ENCODE results near the gene LSM3.
A peak's percentile ranks its signal among the peaks of the same experiment; 100 is the strongest.

The LSM3 gene

DNA sequence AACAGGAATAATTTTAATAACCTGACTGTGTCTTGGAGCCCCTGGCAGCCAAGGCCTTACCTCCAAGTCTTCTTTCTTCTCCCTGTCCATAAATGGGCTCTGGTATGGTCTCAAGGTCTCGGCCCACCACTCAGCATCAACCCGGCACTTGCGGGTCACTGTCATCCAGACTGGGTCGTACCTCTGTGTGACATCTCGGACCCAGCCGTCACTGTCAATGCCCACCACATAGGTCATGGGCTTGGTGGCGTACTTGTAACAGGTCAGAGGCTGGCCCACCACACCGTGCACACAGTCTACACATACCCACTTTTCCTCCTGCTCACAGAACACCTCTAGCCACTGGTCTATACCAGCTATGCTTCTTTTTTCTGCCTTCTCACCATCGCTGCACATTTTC lies 20.7 kb upstream of the LSM3 start:
- DNase-seq (ENCODE audit: low spot score) = no peak

DNA sequence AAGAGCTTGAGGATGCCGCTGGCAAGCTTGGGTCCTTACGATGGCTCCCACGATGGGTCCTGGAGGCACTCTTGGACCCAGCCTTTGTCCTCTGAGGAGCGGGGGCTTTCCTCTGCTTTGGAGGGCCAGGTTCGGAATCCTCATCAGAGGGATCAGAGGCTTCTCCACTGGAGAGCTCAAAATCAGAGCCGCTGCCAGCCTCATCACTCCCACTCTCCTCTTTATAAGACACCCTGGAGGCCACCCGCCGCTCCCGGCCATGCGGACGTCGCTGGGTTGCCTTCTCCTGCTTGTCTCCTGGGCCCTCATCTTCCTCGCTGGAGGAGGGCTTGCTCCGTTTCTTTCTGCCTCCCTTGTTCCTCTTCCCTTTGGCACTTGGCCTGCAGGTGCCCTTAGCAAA lies 20.2 kb upstream of the LSM3 start:
- no peak for DNase-seq (ENCODE audit: low spot score)

DNA sequence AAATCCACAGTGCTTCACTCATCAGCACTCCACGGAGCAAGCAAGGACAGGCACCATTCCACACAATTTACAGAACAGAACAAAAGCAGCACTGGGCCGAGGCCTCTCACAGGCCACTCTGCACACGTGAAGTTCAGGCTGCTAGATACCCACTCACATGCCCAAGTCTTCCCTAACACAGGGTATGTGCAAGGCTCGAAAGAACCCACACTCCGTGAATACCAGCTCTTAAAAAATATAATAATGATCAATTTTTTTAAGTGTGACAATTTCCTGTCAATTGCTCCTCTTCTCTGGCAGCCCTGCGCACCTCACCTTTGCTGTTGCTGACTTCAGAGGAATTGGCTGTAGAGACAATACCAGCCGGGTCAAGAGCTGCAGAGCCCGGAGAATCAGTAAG lies 19.2 kb upstream of the LSM3 start:
- DNase-seq (ENCODE audit: low spot score) = no peak

DNA sequence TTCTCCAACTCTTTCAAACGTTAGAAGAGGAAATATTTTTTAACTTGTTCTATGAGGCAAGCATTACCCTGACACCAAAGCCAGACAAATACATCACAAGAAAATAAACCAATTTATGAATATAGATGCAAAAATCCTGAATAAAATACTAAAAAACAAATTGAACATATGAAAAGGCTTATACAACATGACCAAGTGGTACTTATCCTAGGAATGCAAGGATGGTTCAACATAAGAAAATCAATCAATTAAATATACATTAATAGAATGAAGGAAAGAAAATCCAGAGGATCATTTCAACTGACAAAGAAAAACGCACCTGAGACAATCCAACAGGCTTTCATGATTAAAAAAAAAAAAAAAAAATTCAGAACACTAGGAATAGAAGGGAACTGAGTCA lies 17.3 kb upstream of the LSM3 start:
- no peak for DNase-seq (ENCODE audit: low spot score)

DNA sequence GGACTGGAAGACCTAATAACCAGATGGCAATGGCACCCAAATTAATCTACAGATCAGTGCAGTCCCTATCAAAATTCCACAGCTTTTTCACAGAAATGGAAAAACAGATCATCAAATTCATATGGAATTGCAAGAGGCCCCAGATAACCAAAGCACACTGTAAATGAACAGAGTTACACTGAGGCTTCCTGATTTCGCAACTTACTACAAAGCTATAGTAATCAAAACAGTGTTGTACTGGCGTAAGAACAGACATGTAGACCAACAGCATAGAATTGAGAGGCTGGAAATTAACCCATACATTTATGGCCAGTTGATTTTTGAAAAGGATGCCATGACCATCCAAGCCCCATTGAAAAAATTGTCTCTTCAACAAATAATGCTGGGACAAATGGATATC lies 16.4 kb upstream of the LSM3 start:
- no peak for DNase-seq (ENCODE audit: low spot score)

DNA sequence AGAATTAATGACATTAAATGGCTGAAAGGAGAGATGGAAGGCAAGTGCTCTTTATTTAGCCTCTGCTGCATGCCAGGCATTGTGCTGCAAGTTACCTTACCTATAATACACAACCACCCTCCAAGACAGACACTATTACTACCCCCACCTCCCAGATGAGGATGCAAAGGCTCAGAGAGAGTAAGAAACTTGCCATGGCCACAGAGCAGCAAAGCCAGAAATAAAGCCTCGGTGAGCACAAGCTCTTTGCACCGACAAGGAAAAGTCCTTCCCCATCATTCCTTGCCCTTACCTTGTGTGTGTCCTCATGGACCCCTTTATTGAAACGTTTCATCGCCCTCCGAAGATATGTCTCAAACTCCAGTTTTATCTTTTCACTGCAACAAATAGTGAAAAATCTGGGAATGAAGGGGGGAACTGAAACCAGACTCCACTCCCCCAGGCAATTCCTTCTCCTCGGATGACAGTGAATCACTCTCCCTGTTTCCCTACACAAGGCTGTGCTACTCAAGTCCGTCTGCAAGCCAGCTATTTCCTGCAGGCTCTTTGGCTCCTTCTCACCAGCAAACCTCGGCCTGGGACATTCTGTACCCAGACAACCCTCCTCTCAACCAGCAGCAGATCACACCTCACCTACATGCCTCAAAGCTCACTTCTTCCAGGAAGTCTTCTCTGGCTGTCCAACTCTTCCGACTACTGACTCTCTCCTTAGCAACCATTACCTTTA lies 11.6 kb upstream of the LSM3 start:
- DNase-seq (ENCODE audit: low spot score) = no peak

DNA sequence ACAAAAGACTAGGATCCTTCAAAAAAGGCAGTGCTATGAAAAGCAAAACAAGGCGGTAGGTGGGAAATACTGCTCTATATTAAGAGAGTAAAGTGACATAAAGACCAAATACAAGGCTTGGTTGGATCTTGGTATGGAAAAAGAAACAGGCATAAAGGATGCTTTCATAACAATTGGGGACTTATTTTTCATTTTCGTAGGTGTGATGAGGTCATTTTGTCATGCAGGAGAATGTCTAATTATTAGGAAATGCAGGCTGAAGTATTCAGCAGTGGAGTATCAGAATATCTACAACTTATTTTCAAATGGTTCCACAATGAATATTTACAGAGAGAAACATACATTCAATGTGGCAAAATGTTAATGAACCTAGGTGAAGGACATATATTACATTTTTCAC lies 9.2 kb upstream of the LSM3 start:
- no peak for DNase-seq (ENCODE audit: low spot score)

DNA sequence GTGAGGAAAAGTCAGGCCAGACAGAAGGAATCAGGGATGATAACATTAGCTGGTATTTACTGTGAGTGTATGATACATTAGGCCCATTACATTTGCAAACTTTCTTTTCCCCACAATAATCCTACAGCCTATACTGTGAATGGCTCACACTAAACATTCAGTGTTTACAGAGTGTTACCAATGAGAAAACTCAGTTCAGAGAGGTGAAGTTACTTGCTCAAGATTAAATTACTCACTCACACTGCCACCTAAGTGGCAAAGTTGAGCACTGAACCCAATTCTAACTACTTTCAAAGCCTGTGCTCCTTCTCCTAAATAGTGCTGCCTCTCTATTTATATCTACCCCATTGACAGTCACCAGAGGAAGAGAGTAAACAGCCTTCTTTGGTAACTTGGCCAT lies 8.7 kb upstream of the LSM3 start:
- no peak for DNase-seq (ENCODE audit: low spot score)

DNA sequence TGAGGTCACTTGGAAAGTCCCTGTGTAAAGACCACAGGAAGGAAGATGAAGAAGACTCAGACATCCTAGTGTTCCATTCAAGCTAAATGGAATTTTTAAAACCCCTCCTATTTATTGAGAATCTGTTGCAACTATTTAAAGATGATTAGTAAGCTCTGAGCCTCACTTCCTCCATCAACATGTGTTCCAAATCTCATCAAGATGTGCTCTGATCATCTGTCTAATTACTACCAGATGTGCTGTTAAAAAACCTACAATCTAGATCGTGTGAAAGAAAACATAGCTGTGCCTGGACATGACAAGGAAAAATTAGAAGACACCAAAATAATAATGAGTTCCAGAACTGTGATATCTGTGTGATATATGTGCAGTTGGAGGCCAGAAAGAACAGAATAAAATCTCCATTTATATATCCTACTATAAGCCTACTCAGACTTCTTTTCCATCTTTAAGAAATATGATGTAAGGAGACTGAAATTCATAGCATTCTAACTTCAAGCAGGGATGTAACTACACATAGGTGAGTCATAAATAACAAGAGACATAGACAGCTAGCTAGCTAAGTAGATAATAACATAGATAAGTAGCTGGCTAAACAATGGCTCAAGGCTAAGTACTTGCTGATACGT lies 8.0 kb upstream of the LSM3 start:
- peak; percentile 60 for DNase-seq (ENCODE audit: low spot score)

DNA sequence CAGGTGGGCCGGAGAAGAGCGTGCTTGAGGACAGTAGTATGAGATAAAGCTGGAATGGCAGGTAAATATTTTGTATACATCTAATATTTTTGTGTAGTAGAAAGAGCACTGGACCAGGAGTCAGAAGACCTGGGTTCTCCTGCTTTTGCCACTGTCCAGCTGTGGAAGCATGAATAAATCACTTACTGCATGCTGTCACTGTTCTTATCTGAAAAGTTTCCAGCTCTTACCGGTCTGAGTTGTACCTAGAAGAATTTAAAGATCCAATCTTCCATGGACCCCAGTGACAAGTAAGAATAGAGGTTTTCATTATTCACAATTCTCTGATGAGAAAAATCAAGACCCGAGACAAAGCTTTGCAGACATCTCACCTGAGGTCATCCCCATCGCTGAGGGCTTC lies 6.1 kb upstream of the LSM3 start:
- no peak for DNase-seq (ENCODE audit: low spot score)

DNA sequence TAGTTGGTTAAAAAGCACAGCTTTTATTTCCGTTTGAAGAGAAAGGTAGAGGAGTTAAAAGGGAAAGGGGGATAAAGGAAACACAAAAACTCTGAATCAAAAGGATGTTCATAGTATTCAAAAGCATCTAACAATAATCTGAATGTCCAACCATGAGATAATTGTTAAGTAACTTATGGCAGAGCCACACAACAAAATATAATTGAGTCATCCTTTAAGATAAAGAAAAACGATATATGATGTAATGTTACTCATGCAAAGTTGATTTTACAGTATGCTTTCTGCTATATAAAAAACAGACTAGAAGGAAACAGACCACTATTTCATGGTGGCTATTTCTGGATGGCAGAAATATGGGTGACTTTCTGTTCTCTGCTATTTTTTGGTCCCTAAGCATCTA lies 4.1 kb upstream of the LSM3 start:
- no peak for DNase-seq (ENCODE audit: low spot score)

DNA sequence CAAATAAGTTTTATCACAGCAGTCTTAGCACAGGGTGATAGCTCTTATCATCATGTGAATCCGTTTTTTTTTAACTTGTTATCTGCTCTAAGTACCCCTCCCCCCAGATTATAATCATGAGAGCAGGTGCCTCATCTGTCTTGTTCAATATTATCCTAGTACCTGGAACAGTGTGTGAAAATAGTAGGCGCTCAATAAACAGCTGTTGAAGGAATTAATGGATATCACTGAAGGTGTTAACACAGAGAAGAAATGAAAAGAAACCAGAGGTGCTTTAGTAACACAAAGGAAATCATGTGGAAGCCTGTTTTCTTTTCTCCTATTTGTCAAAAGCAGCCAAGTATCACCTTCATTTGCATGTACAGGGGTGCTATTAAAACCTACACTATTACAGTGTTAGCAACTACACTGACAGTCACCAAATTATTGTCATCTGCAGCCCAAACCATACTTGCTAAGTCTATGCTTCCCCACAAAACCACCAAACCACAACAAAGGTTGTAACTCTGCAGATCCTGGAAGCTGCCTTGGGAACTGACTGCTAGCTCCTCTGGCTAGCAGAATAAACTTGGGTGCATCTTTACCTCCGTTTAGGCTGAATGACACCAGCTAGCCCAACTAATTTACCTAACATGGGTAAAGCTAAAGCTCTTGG lies 3.1 kb upstream of the LSM3 start:
- DNase-seq (ENCODE audit: low spot score) = peak; percentile 27

DNA sequence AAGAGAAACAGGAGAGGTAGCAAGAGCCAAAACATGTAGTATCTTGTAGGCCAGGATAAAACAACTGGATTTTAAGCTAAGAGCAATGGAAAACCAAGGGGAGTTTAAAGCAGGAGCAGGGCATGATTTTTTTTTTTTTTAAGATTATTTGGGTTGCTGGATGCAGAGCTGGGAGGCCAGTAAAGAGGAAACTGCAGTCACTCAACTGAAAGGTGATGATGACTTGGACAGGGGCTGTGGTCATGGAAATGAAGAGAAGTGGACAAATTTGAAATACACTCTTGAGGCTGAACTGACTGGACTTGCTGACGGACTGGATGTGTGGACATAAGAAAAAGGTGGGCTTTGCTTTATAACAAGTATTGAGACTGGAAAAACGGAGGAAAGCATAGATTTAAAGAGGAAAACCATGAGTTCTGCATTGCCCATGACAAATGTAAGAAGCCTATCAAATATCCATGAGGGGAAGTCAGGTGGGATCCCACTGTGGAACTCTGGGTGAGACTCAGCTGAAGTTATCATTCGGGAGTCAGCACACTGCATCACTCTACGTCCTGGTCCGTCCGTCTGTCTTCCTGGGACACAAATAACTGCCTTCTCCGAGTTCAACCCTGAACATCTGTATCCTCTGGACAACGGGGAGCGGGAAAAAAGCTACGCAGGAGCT lies 904 bp upstream of the LSM3 start:
- DNase-seq (ENCODE audit: low spot score) = no peak

DNA sequence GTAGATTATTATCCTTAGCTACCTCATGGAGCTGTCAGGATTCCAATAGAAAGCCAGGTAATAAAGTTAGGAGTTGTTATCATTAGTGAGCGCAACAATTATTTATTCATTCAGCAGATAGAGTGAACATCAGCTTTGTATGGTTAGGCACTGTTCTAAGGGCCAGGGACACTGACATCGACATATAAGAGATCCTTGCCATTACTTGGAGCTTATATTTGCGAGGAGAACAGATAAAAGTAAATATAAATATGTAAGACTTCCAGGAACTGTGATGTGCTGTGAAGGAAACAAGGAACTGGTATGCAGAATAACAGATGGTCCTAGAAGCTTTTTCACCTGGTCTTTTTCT lies 473 bp downstream of the LSM3 start:
- DNase-seq (ENCODE audit: low spot score) = no peak

DNA sequence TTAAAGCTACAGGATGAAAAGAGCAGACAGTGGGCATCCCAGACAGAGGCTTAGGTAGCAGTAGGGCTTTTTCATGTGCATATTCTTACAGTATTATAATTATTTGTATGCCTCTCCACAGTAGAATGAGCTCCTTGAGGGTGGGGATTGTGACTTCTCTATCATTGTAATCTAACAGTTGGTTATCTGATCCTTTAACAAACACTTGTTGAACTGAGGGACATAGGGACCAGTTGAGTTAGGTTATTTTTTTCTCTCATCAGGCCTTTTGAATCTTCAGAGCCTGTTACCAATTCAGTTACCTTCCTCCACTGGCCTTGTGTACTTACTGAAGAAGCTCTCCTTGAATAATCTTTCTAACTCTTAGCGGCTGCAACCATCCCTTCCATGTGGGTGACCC lies 1.2 kb downstream of the LSM3 start:
- no peak for DNase-seq (ENCODE audit: low spot score)

DNA sequence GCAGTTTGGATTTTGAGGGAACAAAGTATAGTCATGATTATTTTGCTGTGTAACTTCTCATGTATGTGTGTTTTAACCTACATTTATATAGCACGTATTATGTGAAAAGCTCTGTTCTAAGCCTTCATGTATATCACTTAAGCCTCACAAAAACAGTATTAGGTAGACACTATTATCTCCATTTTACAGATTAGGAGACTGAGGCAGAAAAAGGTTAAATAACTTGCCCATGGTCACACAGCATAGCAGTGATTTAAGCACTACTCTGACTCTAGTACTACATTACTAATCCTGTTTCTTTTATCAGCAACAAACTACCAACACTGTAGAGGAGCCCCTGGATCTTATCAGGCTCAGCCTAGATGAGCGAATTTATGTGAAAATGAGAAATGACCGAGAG lies 2.6 kb downstream of the LSM3 start:
- DNase-seq (ENCODE audit: low spot score) = no peak

DNA sequence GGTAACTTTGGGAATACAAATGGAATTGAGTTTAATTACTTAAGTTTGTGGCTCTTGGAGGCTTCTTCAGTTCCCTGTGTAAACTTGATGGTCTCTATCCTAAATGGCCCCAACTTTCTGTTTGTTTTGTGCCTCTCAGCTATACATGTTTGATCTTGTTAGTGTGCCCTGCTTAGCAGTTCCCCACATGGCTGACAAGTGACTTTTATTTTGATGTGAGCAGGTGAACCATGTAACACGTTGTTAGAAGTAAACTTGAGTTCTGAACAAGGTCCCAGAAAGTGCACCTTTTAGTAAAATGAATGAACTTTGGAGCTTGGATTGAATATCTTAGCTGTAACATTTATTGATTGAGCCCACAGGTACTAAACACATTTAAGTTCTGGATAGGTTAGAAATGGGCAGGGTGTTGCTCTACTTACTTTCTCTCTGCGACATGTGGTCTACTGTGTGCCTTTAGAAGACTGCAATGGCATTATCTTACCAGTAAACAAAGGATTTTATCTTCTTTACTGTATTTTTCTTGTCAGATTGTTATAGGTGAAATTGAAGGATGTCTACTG lies 4.5 kb downstream of the LSM3 start:
- DNase-seq (ENCODE audit: low spot score) = no peak

DNA sequence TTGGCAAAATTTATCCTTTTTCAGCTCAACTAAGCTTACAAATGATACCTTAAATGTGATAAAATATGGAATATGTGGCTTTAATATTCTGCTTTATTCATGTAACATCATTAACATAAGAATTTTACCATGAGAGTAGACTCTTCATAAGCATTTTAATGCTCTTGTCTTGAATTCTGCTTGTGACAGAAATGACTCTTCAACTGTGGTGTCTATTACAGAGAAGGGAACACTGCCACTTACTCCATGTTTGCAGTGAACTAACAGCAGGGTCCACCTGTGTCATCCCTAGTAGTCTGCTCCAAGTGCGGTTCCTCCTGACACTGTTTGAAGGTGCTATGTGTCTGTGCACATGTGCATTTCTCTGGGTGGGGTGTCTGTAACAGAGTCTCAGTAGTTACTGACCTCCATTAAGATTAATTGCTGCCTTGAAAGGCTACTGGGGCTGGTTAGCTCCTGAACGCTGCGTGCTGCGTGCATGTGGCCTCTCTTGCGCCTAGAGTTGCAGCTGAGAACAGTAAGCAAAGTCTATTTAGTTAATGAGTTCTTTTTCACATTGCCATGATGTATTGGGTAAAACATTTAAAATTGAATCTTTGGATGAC lies 8.3 kb downstream of the LSM3 start:
- no peak for DNase-seq (ENCODE audit: low spot score)

DNA sequence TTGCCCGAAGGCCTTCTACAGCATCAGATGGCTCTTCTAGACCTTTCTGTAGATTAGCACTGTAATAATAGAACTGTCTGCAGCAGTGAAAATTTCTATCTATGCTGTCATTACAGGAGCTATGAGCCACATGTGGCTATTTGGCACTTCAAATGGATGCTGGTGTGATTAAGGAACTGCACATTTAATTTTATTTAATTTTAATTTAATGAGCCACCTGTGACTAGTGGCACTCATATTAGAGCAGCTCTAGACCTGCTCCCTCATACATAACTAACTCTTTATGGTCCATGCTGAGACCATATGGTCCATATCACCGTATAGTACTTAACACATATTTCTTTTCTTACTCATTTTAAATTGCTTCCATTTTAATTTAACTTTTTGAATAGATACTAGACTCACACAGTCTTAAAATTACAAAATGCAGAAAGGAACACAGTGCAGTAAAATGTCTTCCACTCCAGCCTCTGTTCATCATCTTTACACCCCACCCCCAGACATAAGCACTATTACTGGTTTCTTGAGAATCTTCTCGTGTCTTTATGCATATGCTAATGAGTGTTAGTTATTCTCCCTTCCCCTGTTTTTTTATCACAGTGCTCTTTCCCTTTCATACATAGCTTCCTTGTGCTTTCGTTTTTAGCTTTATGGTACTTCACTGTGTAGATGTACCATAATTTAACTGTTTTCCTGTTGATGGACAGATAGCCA lies 9.6 kb downstream of the LSM3 start:
- no peak for DNase-seq (ENCODE audit: low spot score)

DNA sequence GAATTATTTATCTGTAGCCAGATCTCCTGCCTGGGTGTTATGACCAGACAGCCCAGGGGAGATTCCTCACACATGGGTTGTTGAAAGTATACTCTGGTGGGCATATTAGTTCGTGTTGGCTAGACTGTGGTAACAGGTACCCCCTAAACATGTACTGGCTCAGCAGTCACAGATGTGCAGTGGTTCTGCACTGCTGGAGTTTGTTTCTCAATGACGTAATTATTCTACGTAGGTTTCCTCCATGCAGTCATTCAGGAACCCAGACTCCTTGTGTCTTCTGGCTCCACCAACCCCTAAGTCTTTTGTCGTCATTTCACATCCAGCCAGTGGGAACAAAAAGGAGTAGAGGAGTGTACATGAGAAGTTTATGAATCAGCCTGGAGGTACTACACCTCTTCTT lies 16.2 kb downstream of the LSM3 start:
- no peak for DNase-seq (ENCODE audit: low spot score)

DNA sequence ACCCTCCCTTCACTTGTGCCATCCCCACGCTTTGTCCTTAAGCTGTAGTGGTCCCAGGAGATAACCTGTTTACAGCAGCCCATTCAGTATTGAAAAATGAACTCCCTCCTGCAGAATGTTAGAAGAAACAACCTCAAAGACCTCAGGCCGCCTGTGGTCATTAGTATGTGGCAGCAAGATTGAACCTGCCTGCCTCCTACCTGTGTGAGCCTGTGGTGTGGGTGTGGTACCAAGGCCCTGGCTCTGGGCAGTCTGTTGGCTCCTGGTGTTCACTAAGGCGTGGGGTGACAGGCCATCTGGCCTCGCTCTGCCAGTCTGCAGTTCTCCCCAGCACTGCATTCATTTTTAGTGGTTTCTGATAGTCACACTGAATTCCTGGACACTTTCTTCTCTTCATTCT lies 21.0 kb downstream of the LSM3 start:
- DNase-seq (ENCODE audit: low spot score) = no peak

DNA sequence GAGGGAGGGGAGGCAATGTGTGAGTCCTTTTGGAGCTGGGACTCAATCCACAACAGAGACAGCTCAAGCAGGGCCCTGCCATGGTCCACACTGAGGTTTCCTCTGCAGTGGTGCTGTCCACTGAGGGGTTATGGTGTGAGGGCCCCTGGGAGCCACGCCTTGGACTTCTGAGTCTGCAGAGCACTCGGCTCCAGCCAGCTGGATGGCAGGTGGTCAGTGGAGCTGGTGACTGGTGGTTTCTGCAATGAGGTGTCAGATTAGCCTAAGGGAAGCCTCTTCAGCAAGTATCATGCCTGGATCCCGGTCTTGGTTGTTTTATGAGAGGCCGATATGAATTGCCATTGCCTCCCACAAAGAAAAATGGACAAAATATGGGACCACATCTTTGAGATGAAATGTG lies 21.7 kb downstream of the LSM3 start:
- no peak for DNase-seq (ENCODE audit: low spot score)

Measured in GM03348 (cell line).